ENCODE data around the gene ACP2.

The ACP2 gene

DNA sequence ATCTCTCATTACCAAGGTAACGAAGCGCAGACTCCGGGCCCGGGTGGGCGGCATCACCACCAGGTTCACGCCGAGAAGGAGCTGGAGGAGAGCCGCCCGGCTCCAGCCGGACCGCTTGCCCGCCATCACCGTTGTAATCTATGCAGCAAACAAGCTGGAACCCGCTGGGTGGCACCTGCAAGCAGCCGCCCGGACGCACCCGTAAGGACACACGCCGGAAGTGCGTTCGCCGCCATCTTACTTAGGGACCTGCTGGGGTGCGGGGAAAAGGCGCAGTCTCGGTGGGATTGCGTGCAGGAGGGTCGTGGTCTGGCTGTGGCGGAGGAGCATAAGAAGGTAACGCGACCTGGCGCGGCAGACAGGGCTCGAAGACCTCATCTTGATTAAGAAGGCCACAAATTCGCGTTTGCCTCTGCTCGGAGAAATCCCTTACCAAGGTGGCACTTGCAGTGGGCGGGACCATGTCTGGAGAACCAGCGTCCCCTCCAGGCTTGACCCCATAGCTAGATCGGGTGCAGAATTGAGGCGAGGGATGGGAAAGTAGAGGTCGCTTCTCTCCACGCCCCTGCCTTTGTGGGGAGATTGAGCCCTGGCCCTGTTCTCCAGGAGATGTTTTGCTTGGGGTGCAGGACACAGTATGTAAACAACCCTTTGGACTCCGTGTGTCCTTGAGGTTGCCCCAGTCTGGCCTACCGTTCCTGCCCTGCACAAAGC lies at the start of gene ACP2 (continued):
- no peak for TF ChIP-seq ZNF48 (tag by site-specific recombination; IDR thresholded peaks at IDR 0.05)
- no peak for TF ChIP-seq ZNF211 (tag by site-specific recombination; IDR thresholded peaks at IDR 0.05; ENCODE audit: low read depth)
- no peak for TF ChIP-seq ZNF292 (tag by site-specific recombination; IDR thresholded peaks at IDR 0.05; ENCODE audit: borderline replicate concordance, low read depth)
- TF ChIP-seq IKZF3 (tag by site-specific recombination; IDR thresholded peaks at IDR 0.05) = no peak
- no peak for TF ChIP-seq ZNF174 (tag by site-specific recombination; IDR thresholded peaks at IDR 0.05)
- no peak; the same call in 1 of the 2 replicates for TF ChIP-seq ZNF184 (tag by site-specific recombination; IDR thresholded peaks at IDR 0.05)
- TF ChIP-seq ZNF521 (tag by site-specific recombination; IDR thresholded peaks at IDR 0.05) = no peak
- TF ChIP-seq ZNF341 (tag by site-specific recombination; IDR thresholded peaks at IDR 0.05; ENCODE audit: low read depth) = no peak; the same call in 1 of the 2 replicates
- TF ChIP-seq SCRT1 (tag by site-specific recombination; IDR thresholded peaks at IDR 0.05; ENCODE audit: borderline replicate concordance) = 0 out of 2 replicates have a peak, but pooled peaks have one; percentile 53
- TF ChIP-seq RBAK (tag by site-specific recombination; IDR thresholded peaks at IDR 0.05) = no peak
- TF ChIP-seq ZNF529 (tag by site-specific recombination; IDR thresholded peaks at IDR 0.05; ENCODE audit: insufficient replicate concordance) = no peak
- TF ChIP-seq ZNF571 (tag by site-specific recombination; IDR thresholded peaks at IDR 0.05) = no peak
- TF ChIP-seq TCF7L2 (IDR thresholded peaks at IDR 0.05; ENCODE audit: borderline replicate concordance, low read depth, low read length) = no peak
- TF ChIP-seq PRDM2 (tag by site-specific recombination; IDR thresholded peaks at IDR 0.05; ENCODE audit: borderline replicate concordance) = no peak
- no peak; the same call in 1 of the 2 replicates for TF ChIP-seq ZNF423 (tag by site-specific recombination; IDR thresholded peaks at IDR 0.05)
- no peak; the same call in 1 of the 2 replicates for TF ChIP-seq ZNF449 (tag by site-specific recombination; IDR thresholded peaks at IDR 0.05)
- no peak for TF ChIP-seq ZNF416 (tag by site-specific recombination; IDR thresholded peaks at IDR 0.05)
- TF ChIP-seq, protein P1, sequence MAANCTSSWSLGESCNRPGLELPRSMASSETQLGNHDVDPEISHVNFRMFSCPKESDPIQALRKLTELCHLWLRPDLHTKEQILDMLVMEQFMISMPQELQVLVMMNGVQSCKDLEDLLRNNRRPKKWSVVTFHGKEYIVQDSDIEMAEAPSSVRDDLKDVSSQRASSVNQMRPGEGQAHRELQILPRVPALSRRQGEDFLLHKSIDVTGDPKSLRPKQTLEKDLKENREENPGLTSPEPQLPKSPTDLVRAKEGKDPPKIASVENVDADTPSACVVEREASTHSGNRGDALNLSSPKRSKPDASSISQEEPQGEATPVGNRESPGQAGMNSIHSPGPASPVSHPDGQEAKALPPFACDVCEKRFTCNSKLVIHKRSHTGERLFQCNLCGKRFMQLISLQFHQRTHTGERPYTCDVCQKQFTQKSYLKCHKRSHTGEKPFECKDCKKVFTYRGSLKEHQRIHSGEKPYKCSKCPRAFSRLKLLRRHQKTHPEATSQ (tag by site-specific recombination; IDR thresholded peaks at IDR 0.05) = peak; percentile 25; the same call in 1 of the 2 replicates
- TF ChIP-seq ZFP37 (tag by site-specific recombination; IDR thresholded peaks at IDR 0.05) = no peak; the same call in 1 of the 2 replicates
- TF ChIP-seq TSHZ1 (tag by site-specific recombination; IDR thresholded peaks at IDR 0.05; ENCODE audit: borderline replicate concordance) = peak; percentile 45; the same call in 1 of the 2 replicates
- TF ChIP-seq ZSCAN16 (tag by site-specific recombination; IDR thresholded peaks at IDR 0.05) = no peak
- TF ChIP-seq ZNF221 (tag by site-specific recombination; IDR thresholded peaks at IDR 0.05; ENCODE audit: borderline replicate concordance) = peak; percentile 60; the same call in 1 of the 2 replicates
- TF ChIP-seq ZBTB1 (tag by site-specific recombination; IDR thresholded peaks at IDR 0.05) = peak; percentile 85
- 0 out of 2 replicates have a peak, but pooled peaks have one; percentile 51 for TF ChIP-seq ZEB2 (tag by site-specific recombination; IDR thresholded peaks at IDR 0.05)
- no peak for TF ChIP-seq HOXA7 (CRISPR knock-in tag; IDR thresholded peaks at IDR 0.05; ENCODE audit: borderline replicate concordance)
